Endodermal cell (in vitro differentiated cells): ENCODE measurements around the gene PTPRN2. TPM values are rescaled to one million over a fixed set of nuclear protein-coding genes. Genes with fewer than 3 reads are reported as not detected.

Experiments used
- DNase-seq: peaks from one replicate; pipeline ENCODE4 v3.0.0-alpha.2; 2017
- H3K27ac ChIP-seq: 2 replicates; pipeline ENCODE4 v1.5.1; 2013; ENCODE audit warnings: mild to moderate bottlenecking, low read depth, low read length, moderate library complexity
- H3K27me3 ChIP-seq: 2 replicates; pipeline ENCODE4 v1.6.1; 2013; ENCODE audit warnings: mild to moderate bottlenecking, low read length, moderate library complexity; ENCODE audit not compliant: insufficient read depth, control insufficient read depth, poor library complexity, severe bottlenecking
- H3K36me3 ChIP-seq: 2 replicates; pipeline ENCODE4 v1.7.0; 2013; ENCODE audit warnings: mild to moderate bottlenecking, low read length, moderate library complexity; ENCODE audit not compliant: control insufficient read depth, insufficient read depth
- H3K4me1 ChIP-seq: one replicate; pipeline ENCODE4 v1.7.0; 2013; ENCODE audit warnings: low read length; ENCODE audit not compliant: control insufficient read depth, insufficient read depth
- H3K4me3 ChIP-seq: 2 replicates; pipeline ENCODE4 v1.5.1; 2013; ENCODE audit warnings: mild to moderate bottlenecking, low read length, moderate library complexity
- H3K9ac ChIP-seq: 2 replicates; pipeline ENCODE4 v1.6.1; 2013; ENCODE audit warnings: mild to moderate bottlenecking, low read length, moderate library complexity; ENCODE audit not compliant: poor library complexity, severe bottlenecking; ENCODE audit errors: extremely low read depth
- H3K9me3 ChIP-seq: 2 replicates; pipeline ENCODE4 v1.6.1; 2013; ENCODE audit warnings: mild to moderate bottlenecking, low read length, moderate library complexity; ENCODE audit not compliant: control insufficient read depth
- H3K27ac Mint-ChIP-seq: 2 replicates; pipeline ENCODE4 v1.8.0; 2020; ENCODE audit warnings: mixed read lengths
- H3K27me3 Mint-ChIP-seq: 2 replicates; pipeline ENCODE4 v1.8.0; 2021; ENCODE audit warnings: mild to moderate bottlenecking, mixed read lengths; ENCODE audit not compliant: insufficient read depth
- H3K36me3 Mint-ChIP-seq: 2 replicates; pipeline ENCODE4 v1.8.0; 2020; ENCODE audit warnings: low read depth, mixed read lengths
- H3K4me1 Mint-ChIP-seq: 2 replicates; pipeline ENCODE4 v1.8.0; 2020; ENCODE audit warnings: mixed read lengths
- H3K4me3 Mint-ChIP-seq: 2 replicates; pipeline ENCODE4 v1.8.0; 2020; ENCODE audit warnings: mild to moderate bottlenecking, moderate library complexity, mixed read lengths
- H3K9me3 Mint-ChIP-seq: 2 replicates; pipeline ENCODE4 v1.8.0; 2020; ENCODE audit warnings: mild to moderate bottlenecking, mixed read lengths
- WGBS, 2 experiments: methylation state at CpG; one replicate each; pipeline versions ENCODE4 v1.1.5 to v1.1.7; 2013; ENCODE audit warnings: missing lambda C conversion rate in 2 of 2, mixed read lengths in 1 of 2; ENCODE audit not compliant: insufficient coverage in 1 of 2, insufficient read length in 1 of 2; 5-methylcytosine and 5-hydroxymethylcytosine counted together
- total RNA-seq, 2 donors: library from RNA; stranded (reverse); fragmentation: NEBNext Ultra II Directional in 1 of 2; extraction: Animal tissue kit (Norgen Biotek cat#: 25700) in 1 of 2; gene quantifications; 2 replicates in 1 of 2; 3 replicates in 1 of 2; pipeline ENCODE4 v1.2.1, GENCODE V29; 2021
- TF ChIP-seq, protein P1 (sequence below): fragments of 200-600 bp; sonication (generic); conservative IDR thresholded peaks from 2 replicates; pipeline ENCODE4 v1.5.0; 2021; ENCODE audit warnings: antibody characterized with exemption, mild to moderate bottlenecking

PTPRN2 gene
- total RNA-seq, 2 donors from 2014 or later = 0.69 to 1.2 TPM

DNA sequence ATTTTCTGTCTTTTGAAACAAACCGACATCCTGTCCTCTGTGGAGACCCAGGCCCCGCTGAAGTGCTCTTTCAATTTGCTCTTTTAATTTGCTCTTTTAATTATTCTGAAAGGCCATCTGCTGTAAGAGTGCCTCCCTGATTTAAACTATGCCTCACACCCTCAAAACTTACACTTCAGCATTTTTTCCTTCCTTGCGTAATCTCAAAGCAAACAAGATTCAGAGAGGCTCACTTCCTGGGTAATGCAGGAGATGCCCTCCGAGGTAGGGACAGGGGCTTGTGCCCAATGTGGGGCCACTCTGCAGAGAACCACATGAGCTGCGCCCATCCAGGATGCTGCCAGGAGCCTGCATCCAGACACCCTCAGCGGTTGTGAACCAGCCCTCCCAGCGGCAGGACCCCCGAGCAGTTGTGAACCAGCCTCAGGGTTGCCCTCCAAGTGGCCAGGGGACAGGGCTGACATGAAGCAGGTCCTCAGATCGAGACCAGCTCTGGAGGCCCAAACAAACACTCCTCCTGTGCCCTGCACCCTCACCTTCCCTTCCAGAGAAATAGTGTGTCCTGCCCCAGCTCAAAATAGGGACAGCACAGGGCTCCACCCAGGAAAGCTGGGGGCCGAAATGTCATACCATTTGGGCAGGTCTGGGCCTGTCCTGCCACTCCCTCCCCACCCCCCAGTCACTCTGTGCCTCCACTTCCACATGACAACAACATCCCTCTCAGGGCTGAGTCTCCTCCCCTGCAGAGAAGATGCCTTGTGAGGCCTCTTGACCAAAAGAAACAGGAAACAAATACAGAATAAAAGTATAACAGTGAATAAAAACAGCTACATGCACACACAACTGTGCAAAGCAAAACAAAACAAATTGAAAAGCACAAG is 190.4 kb downstream of the PTPRN2 start:
- H3K9ac ChIP-seq = no peak overlapping the region
- Mint-ChIP-seq H3K27ac (no peak overlapping the region), H3K27me3 (no peaks in the 10 kb centered on the region), H3K9me3 (no peaks in the 10 kb centered on the region), H3K36me3 (no peaks in the 10 kb centered on the region), H3K4me3 (no peak overlapping the region), H3K4me1 (peaks cover 6% of the 10 kb centered on the region)
- peaks cover 60% of the 10 kb centered on the region for H3K9me3 ChIP-seq
- no peaks in the 10 kb centered on the region for H3K27me3 ChIP-seq
- no peak overlapping the region for H3K4me3 ChIP-seq
- H3K27ac ChIP-seq = no peak overlapping the region
- no peaks in the 10 kb centered on the region for H3K36me3 ChIP-seq
- no peak for DNase-seq
- 73 to 85% methylated on average over 7 to 10 of the region's 10 CpGs for WGBS, 2 experiments
- TF ChIP-seq, protein P1, sequence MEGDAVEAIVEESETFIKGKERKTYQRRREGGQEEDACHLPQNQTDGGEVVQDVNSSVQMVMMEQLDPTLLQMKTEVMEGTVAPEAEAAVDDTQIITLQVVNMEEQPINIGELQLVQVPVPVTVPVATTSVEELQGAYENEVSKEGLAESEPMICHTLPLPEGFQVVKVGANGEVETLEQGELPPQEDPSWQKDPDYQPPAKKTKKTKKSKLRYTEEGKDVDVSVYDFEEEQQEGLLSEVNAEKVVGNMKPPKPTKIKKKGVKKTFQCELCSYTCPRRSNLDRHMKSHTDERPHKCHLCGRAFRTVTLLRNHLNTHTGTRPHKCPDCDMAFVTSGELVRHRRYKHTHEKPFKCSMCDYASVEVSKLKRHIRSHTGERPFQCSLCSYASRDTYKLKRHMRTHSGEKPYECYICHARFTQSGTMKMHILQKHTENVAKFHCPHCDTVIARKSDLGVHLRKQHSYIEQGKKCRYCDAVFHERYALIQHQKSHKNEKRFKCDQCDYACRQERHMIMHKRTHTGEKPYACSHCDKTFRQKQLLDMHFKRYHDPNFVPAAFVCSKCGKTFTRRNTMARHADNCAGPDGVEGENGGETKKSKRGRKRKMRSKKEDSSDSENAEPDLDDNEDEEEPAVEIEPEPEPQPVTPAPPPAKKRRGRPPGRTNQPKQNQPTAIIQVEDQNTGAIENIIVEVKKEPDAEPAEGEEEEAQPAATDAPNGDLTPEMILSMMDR = no peak
- H3K4me1 ChIP-seq = no peaks in the 10 kb centered on the region

DNA sequence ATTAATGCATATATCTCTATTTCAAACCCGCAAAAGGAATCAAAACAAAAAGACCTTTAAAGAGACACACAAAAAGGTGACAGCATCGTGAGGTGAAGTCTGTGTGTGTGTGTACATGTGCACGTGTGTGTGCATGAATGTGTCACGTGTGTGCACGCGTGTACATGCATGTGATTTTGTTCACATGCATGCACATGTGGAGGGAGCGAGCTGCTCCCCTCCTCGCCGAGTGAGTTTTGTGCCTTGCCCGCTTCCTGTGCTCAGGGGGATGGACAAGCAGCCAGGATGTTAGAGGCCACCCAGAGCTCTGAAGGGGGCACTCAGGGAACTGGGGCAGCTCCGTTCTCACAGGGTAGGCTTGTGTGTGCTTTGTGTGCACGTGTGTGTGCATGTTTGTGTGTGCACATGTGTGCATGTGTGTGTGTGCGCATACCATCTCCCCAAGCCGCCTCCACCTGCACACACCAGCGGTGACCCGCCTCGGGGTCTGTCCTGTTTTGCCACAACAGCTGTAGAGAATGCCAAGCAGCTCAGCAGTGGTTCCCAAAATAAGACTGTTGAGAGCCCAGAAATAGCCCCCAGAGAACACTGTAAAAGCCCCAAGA is 191.2 kb downstream of the PTPRN2 start:
- Histone ChIP-seq H3K27me3 (no peaks in the 10 kb centered on the region), H3K4me1 (no peaks in the 10 kb centered on the region), H3K36me3 (no peaks in the 10 kb centered on the region), H3K9ac (no peak overlapping the region), H3K9me3 (peaks cover 60% of the 10 kb centered on the region), H3K4me3 (no peak overlapping the region), H3K27ac (no peak overlapping the region)
- Mint-ChIP-seq H3K9me3 (no peaks in the 10 kb centered on the region), H3K4me3 (no peak overlapping the region), H3K27me3 (no peaks in the 10 kb centered on the region), H3K27ac (no peak overlapping the region), H3K4me1 (peaks cover 6% of the 10 kb centered on the region), H3K36me3 (no peaks in the 10 kb centered on the region)
- TF ChIP-seq, protein P1 = no peak
- 77 to 88% methylated on average over 8 to 16 of the region's 17 CpGs for WGBS, 2 experiments
- no peak for DNase-seq

DNA sequence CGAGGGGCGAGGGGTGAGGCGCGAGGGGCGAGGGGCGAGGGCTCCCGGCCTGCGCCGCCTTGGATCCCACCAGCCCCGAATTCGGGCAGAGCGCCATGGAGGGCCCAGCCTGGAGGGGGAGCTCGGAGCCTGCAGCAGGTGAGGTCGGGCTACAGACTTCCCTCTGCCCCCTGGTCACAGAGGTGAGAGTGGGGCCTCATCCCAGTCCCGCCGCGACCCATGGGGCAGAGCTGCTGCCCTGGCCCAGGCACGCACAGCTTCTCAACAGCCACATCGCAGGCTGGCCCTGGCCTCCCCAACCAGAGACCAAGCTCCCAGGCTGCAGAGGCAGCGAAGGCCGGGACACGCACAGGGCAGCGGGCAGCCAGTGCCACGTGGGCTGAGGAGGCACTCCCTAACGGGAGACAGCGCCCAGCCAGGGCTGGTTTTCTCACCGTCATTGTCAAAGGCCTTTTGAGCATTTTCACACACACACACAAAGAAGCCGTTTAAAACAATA is 191.8 kb downstream of the PTPRN2 start:
- Histone ChIP-seq H3K9me3 (peaks cover 62% of the 10 kb centered on the region), H3K4me3 (no peak overlapping the region), H3K4me1 (no peaks in the 10 kb centered on the region), H3K27me3 (no peaks in the 10 kb centered on the region), H3K9ac (no peak overlapping the region), H3K36me3 (no peaks in the 10 kb centered on the region), H3K27ac (no peak overlapping the region)
- WGBS, 2 experiments = 87 to 89% methylated on average over 8 to 27 of the region's 28 CpGs
- no peak overlapping the region for H3K4me3 Mint-ChIP-seq
- TF ChIP-seq, protein P1 = peak; percentile 47
- H3K4me1 Mint-ChIP-seq = peaks cover 6% of the 10 kb centered on the region
- no peaks in the 10 kb centered on the region for H3K9me3 Mint-ChIP-seq
- no peaks in the 10 kb centered on the region for H3K36me3 Mint-ChIP-seq
- H3K27me3 Mint-ChIP-seq = no peaks in the 10 kb centered on the region
- H3K27ac Mint-ChIP-seq = no peak overlapping the region
- DNase-seq = peak; percentile 80
